Activated CD8-positive, alpha-beta T cell treated with anti-CD3 and anti-CD28 coated beads for 36 hours (primary cell): Measurements from ENCODE around the gene RAB10. TPM values are rescaled to one million over a fixed set of nuclear protein-coding genes. Genes with fewer than 3 reads are reported as not detected.

Source experiments
- ATAC-seq: fragments of 200-7000 bp; cut with Tn5 transposase; one replicate; pipeline ENCODE4 v1.10.0; 2021; ENCODE audit warnings: mild to moderate bottlenecking, moderate library complexity
- CTCF ChIA-PET: fragments of 350-600 bp; sonication (Branson Sonifier 250); formaldehyde crosslinking; loops from one replicate; lab custom pipeline; 2021; ENCODE audit warnings: antibody characterized with exemption; lab: Charles Lee
- POLR2A ChIA-PET: fragments of 350-600 bp; sonication (Branson Sonifier 250); formaldehyde crosslinking; loops from one replicate; lab custom pipeline; 2021; ENCODE audit warnings: antibody characterized with exemption; lab: Charles Lee
- DNase-seq: peaks from one replicate; pipeline ENCODE4 v3.0.0-alpha.2; 2020
- H3K27ac Mint-ChIP-seq: one replicate; pipeline ENCODE4 v1.8.0; 2021; ENCODE audit warnings: mild to moderate bottlenecking, mixed read lengths
- H3K27me3 Mint-ChIP-seq: one replicate; pipeline ENCODE4 v1.8.0; 2021; ENCODE audit warnings: mixed read lengths
- H3K36me3 Mint-ChIP-seq: one replicate; pipeline ENCODE4 v1.8.0; 2021; ENCODE audit warnings: low read depth, mixed read lengths
- H3K4me1 Mint-ChIP-seq: one replicate; pipeline ENCODE4 v1.8.0; 2021; ENCODE audit warnings: low read depth, mixed read lengths
- H3K4me3 Mint-ChIP-seq: one replicate; pipeline ENCODE4 v1.8.0; 2021; ENCODE audit warnings: mild to moderate bottlenecking, moderate library complexity, mixed read lengths
- H3K9me3 Mint-ChIP-seq: one replicate; pipeline ENCODE4 v1.8.0; 2021; ENCODE audit warnings: mixed read lengths
- CTCF ChIP-seq: fragments of 200-600 bp; IDR thresholded peaks from one replicate; pipeline ENCODE4 v1.8.0; 2022; ENCODE audit warnings: antibody characterized with exemption, mild to moderate bottlenecking
- intact Hi-C: fragments of 100-400 bp; cut with micrococcal nuclease; formaldehyde crosslinking; loops from one replicate; pipeline ENCODE4 v1.10.0; 2022
- total RNA-seq, 2 experiments: library from RNA; stranded (reverse); gene quantifications; one replicate each; pipeline ENCODE4 v1.2.3, GENCODE V29; 2021

The RAB10 gene
- total RNA-seq, 2 experiments from 2014 or later: 89.5 to 102 TPM

- H3K4me3 Mint-ChIP-seq: no peak overlapping the region
- peaks cover 58% of the 10 kb centered on the region for H3K4me1 Mint-ChIP-seq
- ATAC-seq (no peak), DNase-seq (no peak)
- ChIA-PET POLR2A (interaction anchor here (0.9 kb wide), 1 partner anchor 10 kb away, joined by 4 read pairs; no protein-coding TSS in a partner anchor), CTCF (interaction anchor here (0.6 kb wide), 1 partner anchor 82 kb away, joined by 3 read pairs; no protein-coding TSS in a partner anchor)
- peaks cover 20% of the 10 kb centered on the region for H3K36me3 Mint-ChIP-seq
- H3K9me3 Mint-ChIP-seq: peaks cover 4% of the 10 kb centered on the region
- no peak for TF ChIP-seq CTCF
- H3K27ac Mint-ChIP-seq: no peak overlapping the region
- H3K27me3 Mint-ChIP-seq: no peaks in the 10 kb centered on the region
- intact Hi-C loops: no loop called here
Observed at GRCh38 chr2:26070730-26071129, 36.8 kb downstream of the RAB10 start.

GRCh38 chr2:26072925-26073768, 39.3 kb downstream of the RAB10 start:
- ChIA-PET POLR2A (interaction anchor here (1.1 to 2.1 kb wide), 3 partner anchors 20 to 39 kb away, joined by 3 to 7 read pairs (median 3); partner anchors contain the start of gene RAB10), CTCF (interaction anchor here (1.0 to 1.5 kb wide), 4 partner anchors 9 to 81 kb away, joined by 3 to 7 read pairs (median 3); no protein-coding TSS in a partner anchor)
- H3K27me3 Mint-ChIP-seq: no peaks in the 10 kb centered on the region
- peaks cover 3% of the 10 kb centered on the region for H3K9me3 Mint-ChIP-seq
- H3K27ac Mint-ChIP-seq: no peak overlapping the region
- TF ChIP-seq CTCF: no peak
- no peak overlapping the region for H3K4me3 Mint-ChIP-seq
- no peak for ATAC-seq
- H3K4me1 Mint-ChIP-seq: peaks cover 45% of the 10 kb centered on the region
- H3K36me3 Mint-ChIP-seq: peaks cover 10% of the 10 kb centered on the region
- intact Hi-C loops: no loop called here
- DNase-seq: no peak

- Mint-ChIP-seq H3K9me3 (peaks cover 7% of the 10 kb centered on the region), H3K4me3 (no peak overlapping the region), H3K27ac (no peak overlapping the region), H3K36me3 (peaks cover 15% of the 10 kb centered on the region), H3K4me1 (peaks cover 45% of the 10 kb centered on the region), H3K27me3 (no peaks in the 10 kb centered on the region)
- no peak for DNase-seq
- ChIA-PET CTCF (interaction anchor here (1.2 to 1.5 kb wide), 3 partner anchors 10 to 82 kb away, joined by 3 to 7 read pairs (median 3); no protein-coding TSS in a partner anchor), POLR2A (interaction anchor here (1.5 kb wide), 1 partner anchor 38 kb away, joined by 3 read pairs; no protein-coding TSS in a partner anchor)
- no peak for TF ChIP-seq CTCF
- intact Hi-C loops: no loop called here
- ATAC-seq: no peak
Observed at GRCh38 chr2:26073830-26074229, 39.9 kb downstream of the RAB10 start.

GRCh38 chr2:26074676-26075075, 40.8 kb downstream of the RAB10 start:
- H3K9me3 Mint-ChIP-seq: peaks cover 10% of the 10 kb centered on the region
- DNase-seq: no peak
- ATAC-seq: no peak
- H3K4me1 Mint-ChIP-seq: peaks cover 42% of the 10 kb centered on the region
- CTCF ChIA-PET: interaction anchor here (1.2 to 2.4 kb wide), 2 partner anchors 11 to 13 kb away, joined by 3 to 17 read pairs; no protein-coding TSS in a partner anchor
- H3K27me3 Mint-ChIP-seq: no peaks in the 10 kb centered on the region
- TF ChIP-seq CTCF: no peak
- POLR2A ChIA-PET: interaction anchor here (0.5 to 1.5 kb wide), 3 partner anchors 32 to 49 kb away, joined by 3 read pairs; no protein-coding TSS in a partner anchor
- intact Hi-C loops: no loop called here
- H3K4me3 Mint-ChIP-seq: no peak overlapping the region
- H3K27ac Mint-ChIP-seq: no peak overlapping the region
- peaks cover 23% of the 10 kb centered on the region for H3K36me3 Mint-ChIP-seq
